Measurements from ENCODE around the gene KIAA1217.

KIAA1217 gene

DNA sequence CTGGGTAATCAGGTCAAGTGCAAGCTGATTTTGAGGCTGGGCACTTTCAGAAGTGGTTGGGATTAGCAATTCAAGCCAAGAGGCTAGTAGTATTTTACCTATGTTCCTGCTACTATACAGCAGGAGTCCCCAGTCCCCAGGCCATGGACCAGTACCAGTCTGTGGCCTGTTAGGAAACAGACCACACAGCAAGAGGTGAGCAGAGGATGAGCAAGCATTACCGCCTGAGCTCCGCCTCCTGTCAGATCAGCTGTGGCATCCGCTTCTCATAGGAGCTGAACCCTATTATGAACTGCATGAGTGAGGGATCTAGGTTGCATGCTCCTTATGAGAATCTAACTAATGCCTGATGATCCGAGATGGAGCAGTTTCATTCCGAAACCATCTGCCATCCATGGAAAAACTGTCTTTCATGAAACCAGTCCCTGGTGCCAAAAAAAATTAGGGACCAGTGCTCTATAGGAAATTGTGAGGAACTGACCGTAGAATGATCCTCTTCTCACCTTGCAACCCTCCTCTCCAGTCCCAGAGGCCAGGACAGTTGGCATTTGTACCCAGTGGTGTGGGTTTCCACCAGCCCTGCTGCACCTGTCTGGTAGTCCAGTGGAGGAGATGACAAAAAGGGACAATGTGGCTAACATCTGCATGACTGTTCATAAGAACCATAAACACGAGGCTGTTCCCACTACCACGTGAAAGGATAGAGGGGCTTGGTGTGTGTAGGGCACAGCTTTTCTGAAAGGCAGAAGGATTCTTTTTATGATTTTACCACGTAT, 172.5 kb downstream of the KIAA1217 start:
- Histone ChIP-seq H3K9ac (ENCODE audit: low read depth, low read length) (no peak overlapping the region), H3K4me3 (ENCODE audit: low read length) (no peak overlapping the region), H3K4me1 (ENCODE audit: insufficient read depth, low read length) (peaks cover 11% of the 10 kb centered on the region), H3K9me3 (ENCODE audit: insufficient read depth, low read depth, low read length) (no peaks in the 10 kb centered on the region), H3K27ac (ENCODE audit: low read length) (no peak overlapping the region), H3K36me3 (ENCODE audit: insufficient read depth, low read depth, low read length) (no peaks in the 10 kb centered on the region), H3K27me3 (ENCODE audit: insufficient read depth, low read length) (no peaks in the 10 kb centered on the region)

DNA sequence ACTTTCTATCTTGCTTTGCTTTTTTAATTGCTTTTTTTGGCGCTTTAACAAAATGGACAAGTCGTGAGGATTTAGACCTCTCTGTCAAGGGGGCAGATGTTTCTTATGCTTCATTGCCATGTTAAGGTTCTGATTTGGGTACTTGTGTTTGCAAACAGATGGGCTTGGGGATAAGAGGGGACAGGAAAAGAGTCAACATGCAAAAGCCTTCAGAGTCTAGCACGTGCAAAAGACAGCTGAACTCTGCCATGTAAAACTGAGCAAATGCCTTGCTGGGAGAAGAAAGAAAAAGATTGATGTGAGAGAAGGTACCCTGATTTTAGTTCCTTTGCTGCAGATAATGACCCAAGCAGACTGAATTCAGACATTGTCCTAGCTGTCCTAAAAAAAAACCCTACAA, 173.1 kb downstream of the KIAA1217 start:
- Histone ChIP-seq H3K4me1 (ENCODE audit: insufficient read depth, low read length) (peaks cover 11% of the 10 kb centered on the region), H3K9ac (ENCODE audit: low read depth, low read length) (no peak overlapping the region), H3K4me3 (ENCODE audit: low read length) (no peak overlapping the region), H3K27me3 (ENCODE audit: insufficient read depth, low read length) (no peaks in the 10 kb centered on the region), H3K27ac (ENCODE audit: low read length) (no peak overlapping the region), H3K9me3 (ENCODE audit: insufficient read depth, low read depth, low read length) (no peaks in the 10 kb centered on the region), H3K36me3 (ENCODE audit: insufficient read depth, low read depth, low read length) (no peaks in the 10 kb centered on the region)

DNA sequence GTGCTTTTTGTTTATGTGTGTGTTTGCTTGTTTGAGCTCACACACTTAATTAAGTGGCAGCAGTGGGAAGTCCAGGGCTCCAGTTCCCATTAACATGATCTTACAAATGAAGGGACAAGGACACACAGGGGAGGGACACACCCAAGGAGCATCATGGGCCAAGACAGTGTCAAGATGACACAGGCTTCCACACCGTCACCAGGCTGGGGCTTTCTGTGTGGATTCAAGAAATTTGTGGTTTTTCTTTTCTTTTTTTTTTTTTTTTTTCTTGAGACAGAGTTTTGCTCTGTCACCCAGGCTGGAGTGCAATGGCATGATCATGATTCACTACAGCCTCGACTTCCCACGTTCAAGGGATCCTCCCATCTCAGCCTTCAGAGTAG, 173.6 kb downstream of the KIAA1217 start:
- Histone ChIP-seq H3K4me1 (ENCODE audit: insufficient read depth, low read length) (peaks cover 11% of the 10 kb centered on the region), H3K4me3 (ENCODE audit: low read length) (no peak overlapping the region), H3K27ac (ENCODE audit: low read length) (no peak overlapping the region), H3K9ac (ENCODE audit: low read depth, low read length) (no peak overlapping the region), H3K9me3 (ENCODE audit: insufficient read depth, low read depth, low read length) (no peaks in the 10 kb centered on the region), H3K27me3 (ENCODE audit: insufficient read depth, low read length) (no peaks in the 10 kb centered on the region), H3K36me3 (ENCODE audit: insufficient read depth, low read depth, low read length) (no peaks in the 10 kb centered on the region)

DNA sequence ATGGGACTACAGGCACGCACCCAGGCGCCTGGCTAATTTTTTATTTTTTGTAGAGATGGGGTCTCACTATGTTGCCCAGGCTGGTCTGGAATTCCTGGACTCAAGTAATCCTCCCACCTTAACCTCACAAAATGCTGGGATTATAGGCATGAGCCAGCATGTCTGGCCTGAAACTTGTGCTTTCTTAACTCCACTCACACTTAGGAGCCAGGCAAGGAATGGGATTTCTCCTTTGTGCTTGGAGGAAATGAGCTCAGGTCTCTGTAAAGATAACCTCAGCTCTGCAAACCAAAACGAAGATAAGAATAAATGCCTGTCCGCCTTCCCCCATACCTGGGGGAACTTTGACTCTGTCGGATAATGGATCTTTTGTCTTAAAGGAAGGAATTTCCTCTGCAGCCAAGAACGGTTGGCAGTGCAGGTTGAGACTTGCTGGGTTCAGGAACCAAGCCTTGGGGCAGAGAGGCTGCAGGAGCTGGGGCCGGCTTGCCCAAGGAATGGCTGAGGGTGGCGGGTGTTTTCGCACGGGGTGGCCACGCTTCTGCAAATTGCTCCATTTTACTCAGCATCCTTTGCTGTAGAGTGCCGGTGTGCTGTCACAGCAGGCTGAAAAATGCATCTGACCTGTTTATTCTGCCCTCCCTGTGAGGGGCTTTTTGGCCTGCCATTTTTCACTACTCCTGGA, 174.2 kb downstream of the KIAA1217 start:
- H3K4me3 ChIP-seq (ENCODE audit: low read length): no peak overlapping the region
- H3K9me3 ChIP-seq (ENCODE audit: insufficient read depth, low read depth, low read length): no peaks in the 10 kb centered on the region
- peak overlapping the region; percentile 0 for H3K27ac ChIP-seq (ENCODE audit: low read length)

GRCh38 chr10:24383681-24384106, 174.8 kb downstream of the KIAA1217 start:
- no peaks in the 10 kb centered on the region for H3K36me3 ChIP-seq (ENCODE audit: insufficient read depth, low read depth, low read length)
- H3K27ac ChIP-seq (ENCODE audit: low read length): peak overlapping the region; percentile 0
- no peaks in the 10 kb centered on the region for H3K9me3 ChIP-seq (ENCODE audit: insufficient read depth, low read depth, low read length)
- H3K4me3 ChIP-seq (ENCODE audit: low read length): no peak overlapping the region
- H3K4me1 ChIP-seq (ENCODE audit: insufficient read depth, low read length): peaks cover 11% of the 10 kb centered on the region
- H3K27me3 ChIP-seq (ENCODE audit: insufficient read depth, low read length): no peaks in the 10 kb centered on the region
- peak overlapping the region; percentile 37; the same call in 1 of the 2 replicates for H3K9ac ChIP-seq (ENCODE audit: low read depth, low read length)

More for the DNA sequence above, 174.2 kb downstream of the KIAA1217 start:
- Histone ChIP-seq H3K27me3 (ENCODE audit: insufficient read depth, low read length) (no peaks in the 10 kb centered on the region), H3K9ac (ENCODE audit: low read depth, low read length) (peak overlapping the region; percentile 37; the same call in 1 of the 2 replicates), H3K4me1 (ENCODE audit: insufficient read depth, low read length) (peaks cover 11% of the 10 kb centered on the region), H3K36me3 (ENCODE audit: insufficient read depth, low read depth, low read length) (no peaks in the 10 kb centered on the region)

DNA sequence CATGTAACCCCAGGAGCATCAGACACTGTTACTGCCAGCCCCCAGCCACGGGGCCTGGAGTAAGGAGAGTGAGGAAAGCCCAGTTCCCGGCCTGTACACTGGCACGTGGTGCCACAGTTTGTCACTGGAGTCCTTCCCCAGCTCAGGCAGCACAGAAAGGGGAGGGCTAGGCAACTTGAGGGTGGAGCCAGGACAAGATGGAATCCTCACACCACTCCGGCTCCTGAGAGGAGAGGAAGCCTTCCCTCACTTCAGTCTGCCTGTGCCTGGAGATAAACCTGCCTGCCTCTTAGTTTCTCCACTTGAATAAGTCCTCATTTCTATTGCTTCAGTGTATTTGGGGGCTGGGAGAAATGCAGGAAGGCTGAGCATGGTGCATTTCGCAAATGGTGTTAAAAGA, 176.0 kb downstream of the KIAA1217 start:
- Histone ChIP-seq H3K4me3 (ENCODE audit: low read length) (no peak overlapping the region), H3K36me3 (ENCODE audit: insufficient read depth, low read depth, low read length) (no peaks in the 10 kb centered on the region), H3K27me3 (ENCODE audit: insufficient read depth, low read length) (no peaks in the 10 kb centered on the region), H3K9me3 (ENCODE audit: insufficient read depth, low read depth, low read length) (no peaks in the 10 kb centered on the region), H3K27ac (ENCODE audit: low read length) (no peak overlapping the region), H3K9ac (ENCODE audit: low read depth, low read length) (no peak overlapping the region), H3K4me1 (ENCODE audit: insufficient read depth, low read length) (peaks cover 11% of the 10 kb centered on the region)

DNA sequence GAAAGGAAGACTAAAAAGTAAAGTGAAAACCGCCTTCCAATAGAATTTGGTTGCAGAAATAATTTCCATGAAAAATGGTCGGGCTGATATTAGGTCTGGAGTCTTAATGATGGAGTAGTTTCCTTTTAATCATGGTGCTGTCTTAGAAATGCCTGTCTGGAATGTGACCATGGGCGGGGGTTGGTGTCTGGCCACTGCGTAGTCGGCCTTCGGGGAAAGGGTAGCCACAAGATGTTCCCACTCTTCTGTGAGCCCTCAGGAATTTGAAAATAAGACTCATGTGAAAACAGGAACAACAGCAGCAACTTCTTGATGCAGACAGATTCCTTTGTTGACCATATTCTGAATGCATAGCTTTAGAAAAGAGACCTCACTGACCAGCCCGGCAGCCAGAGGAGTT, 176.8 kb downstream of the KIAA1217 start:
- Histone ChIP-seq H3K36me3 (ENCODE audit: insufficient read depth, low read depth, low read length) (no peaks in the 10 kb centered on the region), H3K9me3 (ENCODE audit: insufficient read depth, low read depth, low read length) (no peaks in the 10 kb centered on the region), H3K4me3 (ENCODE audit: low read length) (no peak overlapping the region), H3K27ac (ENCODE audit: low read length) (no peak overlapping the region), H3K9ac (ENCODE audit: low read depth, low read length) (no peak overlapping the region), H3K27me3 (ENCODE audit: insufficient read depth, low read length) (no peaks in the 10 kb centered on the region), H3K4me1 (ENCODE audit: insufficient read depth, low read length) (peaks cover 11% of the 10 kb centered on the region)

DNA sequence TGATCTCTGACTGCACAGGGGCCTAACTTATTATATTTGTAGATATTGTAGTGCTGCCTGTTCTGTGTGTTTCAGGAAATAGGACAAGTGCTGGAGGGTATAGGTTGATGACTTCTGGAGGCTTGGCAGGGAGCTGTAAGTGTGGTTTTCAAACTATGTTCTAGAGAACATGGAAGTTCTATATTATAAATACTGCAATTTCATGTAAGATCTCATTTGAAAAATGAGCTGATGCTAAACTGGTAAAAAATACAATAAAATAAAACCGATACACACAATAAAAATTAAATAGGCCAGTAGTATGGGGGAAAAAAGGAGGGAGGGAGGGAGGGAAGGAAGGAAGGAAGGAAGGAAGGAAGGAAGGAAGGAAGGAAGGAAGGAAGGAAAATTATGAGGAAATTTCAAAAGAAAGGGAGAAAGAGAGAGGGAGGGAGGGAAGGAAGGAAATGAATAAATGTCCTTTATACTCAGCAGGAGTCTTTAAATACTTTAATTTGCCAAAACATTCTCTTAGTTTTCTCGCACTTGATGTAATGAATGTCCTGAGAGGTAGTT, 181.3 kb downstream of the KIAA1217 start:
- H3K9me3 ChIP-seq (ENCODE audit: insufficient read depth, low read depth, low read length): no peaks in the 10 kb centered on the region
- H3K27me3 ChIP-seq (ENCODE audit: insufficient read depth, low read length): no peaks in the 10 kb centered on the region
- H3K4me1 ChIP-seq (ENCODE audit: insufficient read depth, low read length): no peaks in the 10 kb centered on the region
- H3K9ac ChIP-seq (ENCODE audit: low read depth, low read length): no peak overlapping the region
- no peak overlapping the region for H3K27ac ChIP-seq (ENCODE audit: low read length)
- no peaks in the 10 kb centered on the region for H3K36me3 ChIP-seq (ENCODE audit: insufficient read depth, low read depth, low read length)
- no peak overlapping the region for H3K4me3 ChIP-seq (ENCODE audit: low read length)

- H3K27ac ChIP-seq (ENCODE audit: low read length): no peak overlapping the region
These were observed 181.8 kb downstream of the KIAA1217 start for GRCh38 chr10:24390746-24391145.

DNA sequence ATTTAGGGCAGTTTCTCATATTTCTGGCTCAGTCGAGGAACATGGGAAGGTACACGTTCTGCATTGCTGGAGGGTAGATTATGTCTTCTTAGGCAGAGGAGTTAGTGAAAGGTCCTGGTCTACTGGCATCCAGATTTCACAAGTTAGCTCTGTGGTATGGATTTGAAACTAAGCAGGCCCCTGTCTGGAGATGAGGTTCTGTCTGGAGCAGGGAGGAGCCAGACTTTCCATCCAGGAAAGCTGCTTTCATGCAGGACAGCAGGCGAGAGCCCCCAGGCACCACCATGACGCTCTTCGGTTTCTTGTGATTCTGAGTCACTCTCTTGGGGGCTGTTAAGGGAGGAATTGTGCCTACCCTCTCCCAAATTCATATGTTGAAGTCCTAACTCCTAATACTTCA, 184.3 kb downstream of the KIAA1217 start:
- Histone ChIP-seq H3K27me3 (ENCODE audit: insufficient read depth, low read length) (no peaks in the 10 kb centered on the region), H3K9ac (ENCODE audit: low read depth, low read length) (no peak overlapping the region), H3K4me1 (ENCODE audit: insufficient read depth, low read length) (no peaks in the 10 kb centered on the region), H3K9me3 (ENCODE audit: insufficient read depth, low read depth, low read length) (no peaks in the 10 kb centered on the region), H3K4me3 (ENCODE audit: low read length) (no peak overlapping the region), H3K27ac (ENCODE audit: low read length) (no peak overlapping the region), H3K36me3 (ENCODE audit: insufficient read depth, low read depth, low read length) (no peaks in the 10 kb centered on the region)

More at GRCh38 chr10:24390746-24391145, 181.8 kb downstream of the KIAA1217 start:
- no peaks in the 10 kb centered on the region for H3K27me3 ChIP-seq (ENCODE audit: insufficient read depth, low read length)
- no peaks in the 10 kb centered on the region for H3K4me1 ChIP-seq (ENCODE audit: insufficient read depth, low read length)
- H3K36me3 ChIP-seq (ENCODE audit: insufficient read depth, low read depth, low read length): no peaks in the 10 kb centered on the region
- no peak overlapping the region for H3K9ac ChIP-seq (ENCODE audit: low read depth, low read length)
- no peak overlapping the region for H3K4me3 ChIP-seq (ENCODE audit: low read length)
- H3K9me3 ChIP-seq (ENCODE audit: insufficient read depth, low read depth, low read length): no peaks in the 10 kb centered on the region

DNA sequence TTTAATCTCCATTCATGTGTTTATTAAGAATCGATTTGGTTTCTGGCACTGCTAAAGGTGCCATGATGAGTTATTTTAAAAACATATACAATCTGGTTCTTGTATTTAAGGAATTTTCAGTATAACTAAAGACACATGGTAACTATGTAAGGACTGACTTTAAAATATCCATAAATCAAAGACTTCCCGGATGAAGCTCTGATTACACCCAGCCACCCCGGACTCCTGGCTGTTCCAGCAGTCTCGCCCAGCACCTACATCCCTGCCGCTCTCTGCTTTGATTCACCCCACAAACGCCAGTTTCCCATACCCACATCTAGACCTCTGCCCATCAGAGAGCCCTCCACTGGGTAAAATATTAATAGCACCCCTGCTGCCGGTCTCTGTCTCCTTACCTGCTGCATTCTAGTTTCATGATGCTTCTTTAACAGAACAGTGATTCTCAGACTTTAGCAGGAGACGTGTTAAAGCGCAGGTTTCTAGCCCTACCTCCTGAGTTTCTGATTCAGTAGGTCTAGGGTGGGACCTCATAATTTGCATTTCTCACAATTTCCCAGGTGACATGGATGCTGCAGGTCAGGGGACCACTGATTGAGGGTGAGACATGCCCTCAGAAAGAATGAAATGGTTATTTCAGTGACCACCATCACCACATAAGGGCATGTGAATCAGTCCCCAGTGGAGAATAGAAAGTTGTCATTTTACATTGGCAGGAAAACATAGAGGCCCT, 185.7 kb downstream of the KIAA1217 start:
- Histone ChIP-seq H3K27me3 (ENCODE audit: insufficient read depth, low read length) (no peaks in the 10 kb centered on the region), H3K27ac (ENCODE audit: low read length) (no peak overlapping the region), H3K36me3 (ENCODE audit: insufficient read depth, low read depth, low read length) (no peaks in the 10 kb centered on the region), H3K9me3 (ENCODE audit: insufficient read depth, low read depth, low read length) (no peaks in the 10 kb centered on the region), H3K4me1 (ENCODE audit: insufficient read depth, low read length) (no peaks in the 10 kb centered on the region), H3K9ac (ENCODE audit: low read depth, low read length) (no peak overlapping the region), H3K4me3 (ENCODE audit: low read length) (no peak overlapping the region)

Data from iPS-20b (cell line).